ENCODE measurements around the gene TBCD.

TBCD gene

DNA sequence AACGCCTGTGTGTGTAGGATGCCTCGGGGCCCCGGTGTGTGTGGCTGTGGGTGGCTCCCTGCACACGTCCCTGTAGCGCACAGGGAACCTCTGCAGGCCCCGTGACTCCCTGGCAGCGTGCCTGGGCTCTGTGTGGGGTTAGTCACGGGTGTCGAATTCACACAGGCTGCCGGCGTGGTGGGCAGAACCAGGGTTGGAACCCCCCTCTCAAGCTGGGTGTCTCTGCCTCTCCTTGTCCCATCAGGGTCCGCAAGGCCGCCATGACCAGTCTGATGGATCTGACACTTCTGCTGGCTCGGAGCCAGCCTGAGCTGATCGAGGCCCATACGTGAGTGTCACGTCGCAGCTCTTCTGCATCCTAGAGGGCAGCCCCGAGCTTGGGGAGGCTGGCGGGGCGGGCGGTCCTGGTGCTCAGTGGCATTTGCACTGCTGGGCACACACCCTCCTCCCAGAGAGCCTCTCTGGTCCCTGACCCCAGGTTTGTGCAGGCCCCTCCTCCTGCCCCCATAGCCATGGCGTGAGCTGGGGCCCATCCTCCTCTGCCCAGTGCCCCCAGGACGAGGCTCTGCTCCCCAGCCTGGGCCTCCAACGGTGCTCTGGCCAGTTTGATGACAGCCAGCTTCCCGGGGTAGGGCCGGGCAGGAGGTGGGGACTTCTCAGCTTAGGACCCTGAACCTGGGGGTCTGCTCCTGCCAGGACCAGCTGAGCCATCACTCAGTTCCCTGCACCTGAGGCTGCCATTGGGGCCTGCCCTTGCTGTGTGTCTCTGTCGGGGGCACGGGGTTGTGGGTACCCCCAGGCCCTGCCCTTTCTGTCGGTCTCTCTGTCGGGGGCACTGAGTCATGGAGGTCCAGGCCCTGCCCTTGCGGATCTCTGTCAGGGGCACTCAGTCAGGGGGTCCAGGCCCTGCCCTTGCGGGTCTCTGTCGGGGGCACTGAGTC is 176.1 kb downstream of the TBCD start:
- no peak for DNase-seq

DNA sequence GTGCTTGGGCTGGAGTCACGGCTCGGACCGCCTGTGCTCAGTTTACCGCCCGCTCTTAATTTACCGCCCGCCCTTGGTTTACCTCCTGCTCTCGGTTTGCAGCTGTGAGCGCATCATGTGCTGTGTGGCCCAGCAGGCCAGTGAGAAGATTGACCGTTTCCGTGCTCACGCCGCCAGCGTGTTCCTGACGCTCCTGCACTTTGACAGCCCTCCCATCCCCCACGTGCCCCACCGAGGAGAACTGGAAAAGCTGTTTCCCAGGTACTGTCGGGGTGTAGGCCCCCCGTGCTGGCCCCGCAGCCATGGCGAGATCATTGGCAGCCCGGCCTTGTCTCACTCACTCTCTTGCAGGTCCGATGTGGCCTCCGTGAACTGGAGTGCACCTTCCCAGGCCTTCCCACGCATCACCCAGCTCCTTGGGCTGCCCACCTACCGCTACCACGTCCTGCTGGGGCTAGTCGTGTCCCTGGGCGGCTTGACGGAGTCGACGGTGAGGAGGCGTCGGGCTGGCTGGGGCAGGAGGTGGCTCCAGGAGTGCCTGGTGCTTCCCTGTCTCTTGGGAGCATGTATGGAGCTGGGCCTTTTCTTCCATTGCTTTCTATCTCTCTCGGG is 177.3 kb downstream of the TBCD start:
- peak; percentile 18 for DNase-seq

DNA sequence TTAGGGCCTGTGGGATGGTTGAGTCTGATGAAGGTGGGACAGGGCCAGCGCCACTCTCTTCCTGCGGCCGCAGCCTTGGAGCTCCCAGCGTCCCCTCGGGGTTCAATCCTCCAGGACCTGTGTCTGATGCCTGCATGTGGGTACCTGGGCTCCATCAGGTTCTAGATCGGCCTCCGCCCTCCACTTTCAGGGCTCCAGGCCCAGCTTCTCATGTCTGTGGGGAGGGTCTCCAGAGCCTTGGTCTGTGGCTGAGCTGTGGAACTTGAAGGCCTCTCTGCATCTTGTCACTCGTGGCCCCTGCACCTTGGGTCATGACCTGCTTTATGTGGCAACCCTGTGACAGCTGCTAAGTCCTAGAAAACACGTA is 177.8 kb downstream of the TBCD start:
- DNase-seq: peak; percentile 8

- peak; percentile 8 for DNase-seq
Observed at GRCh38 chr17:82930043-82930923, 178.4 kb downstream of the TBCD start.

- DNase-seq: peak; percentile 15
Observed at GRCh38 chr17:82930924-82931698, 179.2 kb downstream of the TBCD start.

DNA sequence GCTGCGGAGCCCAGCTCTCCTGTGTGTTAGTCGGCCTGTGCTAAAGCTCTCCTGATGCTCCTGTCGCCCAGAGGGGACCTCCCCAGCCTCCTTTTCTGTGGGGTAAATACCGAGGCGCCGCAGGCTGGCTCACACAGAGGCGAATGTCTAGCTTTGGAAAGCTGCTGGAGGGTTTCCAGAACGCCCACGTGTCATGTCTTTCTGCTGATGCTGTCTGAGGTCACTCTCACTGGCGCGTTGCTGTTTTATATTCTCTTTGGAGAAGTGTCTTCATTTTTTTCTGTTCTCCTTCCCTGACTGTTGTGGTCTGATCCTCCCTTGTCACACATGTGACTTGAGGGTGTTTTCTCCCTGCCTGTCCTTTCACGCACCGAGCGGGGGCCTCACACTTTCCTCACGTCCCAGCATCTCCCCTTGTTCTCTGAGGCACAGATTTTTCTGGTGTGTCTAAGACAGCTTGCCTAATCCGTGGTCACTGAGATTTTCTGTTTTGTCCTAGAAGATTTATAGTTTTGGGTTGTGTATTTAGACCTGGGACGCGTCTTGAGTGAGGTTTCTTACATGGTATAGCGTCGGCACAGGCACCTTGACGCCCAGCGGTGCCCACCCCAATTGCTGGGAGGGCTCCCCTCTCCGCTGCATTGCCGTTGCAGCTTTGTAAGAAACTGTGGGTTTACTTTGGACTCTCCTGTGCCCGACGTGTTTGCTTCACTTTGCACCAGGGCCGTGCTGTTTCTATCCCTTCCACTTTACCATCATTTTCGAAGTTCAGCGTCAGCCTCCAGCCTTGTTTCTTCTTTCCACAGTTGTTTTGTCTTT is 180.0 kb downstream of the TBCD start:
- peak; percentile 66 for DNase-seq

DNA sequence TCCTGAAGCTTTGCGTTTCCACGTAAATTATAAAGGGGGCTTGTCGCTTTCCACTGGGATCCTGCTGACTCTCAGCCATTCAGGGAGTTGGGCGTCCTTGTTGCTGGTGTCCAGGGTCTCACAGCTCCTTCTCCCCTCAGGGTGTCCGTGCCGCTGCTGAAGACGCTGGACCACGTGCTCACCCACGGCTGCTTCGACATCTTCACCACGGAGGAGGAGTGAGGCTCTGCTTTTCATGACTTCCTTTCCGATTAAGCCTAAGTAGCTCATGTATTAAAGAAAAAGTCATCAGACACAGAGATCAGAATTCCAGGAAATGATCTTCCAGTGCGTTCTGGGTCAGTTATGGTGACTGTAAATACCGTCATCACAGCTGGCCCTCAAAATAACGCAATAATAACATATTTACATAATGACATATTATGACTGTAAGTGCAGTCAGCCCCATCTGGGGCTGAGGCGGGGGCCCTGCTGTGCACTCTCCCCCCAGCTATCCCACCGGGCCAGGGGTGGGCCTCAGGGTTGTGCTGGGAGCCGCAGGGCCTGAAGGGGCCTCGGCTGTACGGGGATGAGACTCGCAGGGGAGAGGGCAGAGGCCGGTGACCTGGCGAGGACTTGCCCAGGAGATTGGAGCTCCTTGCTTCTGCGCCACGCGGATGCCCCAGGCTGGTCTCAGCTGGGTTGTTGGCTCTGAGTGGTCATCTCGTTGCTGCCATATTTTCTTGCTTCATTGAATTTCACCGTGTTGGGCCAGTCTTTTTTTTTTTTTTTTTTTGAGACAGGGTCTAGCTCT is 180.8 kb downstream of the TBCD start:
- DNase-seq: peak; percentile 29

DNA sequence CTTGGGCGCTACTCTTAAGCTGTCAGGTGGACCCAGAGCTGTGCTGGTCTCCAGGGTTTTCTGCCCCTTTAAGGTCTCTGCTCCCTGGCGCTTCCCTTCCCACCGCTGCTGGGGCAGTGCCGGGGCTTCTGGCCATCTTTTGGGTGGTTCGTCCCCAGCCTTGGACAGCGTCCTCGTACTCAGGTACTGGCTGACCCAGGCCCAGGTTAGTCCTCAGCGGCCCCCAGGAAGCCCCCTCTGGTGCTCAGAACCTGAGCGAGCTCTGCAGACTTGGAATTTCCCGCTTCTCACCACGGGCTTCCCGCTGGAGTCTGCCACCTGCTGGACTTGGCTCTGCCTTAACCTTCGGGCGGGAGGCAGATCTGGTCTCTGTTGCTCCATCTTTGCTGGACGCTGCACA is 182.0 kb downstream of the TBCD start:
- peak; percentile 13 for DNase-seq

DNA sequence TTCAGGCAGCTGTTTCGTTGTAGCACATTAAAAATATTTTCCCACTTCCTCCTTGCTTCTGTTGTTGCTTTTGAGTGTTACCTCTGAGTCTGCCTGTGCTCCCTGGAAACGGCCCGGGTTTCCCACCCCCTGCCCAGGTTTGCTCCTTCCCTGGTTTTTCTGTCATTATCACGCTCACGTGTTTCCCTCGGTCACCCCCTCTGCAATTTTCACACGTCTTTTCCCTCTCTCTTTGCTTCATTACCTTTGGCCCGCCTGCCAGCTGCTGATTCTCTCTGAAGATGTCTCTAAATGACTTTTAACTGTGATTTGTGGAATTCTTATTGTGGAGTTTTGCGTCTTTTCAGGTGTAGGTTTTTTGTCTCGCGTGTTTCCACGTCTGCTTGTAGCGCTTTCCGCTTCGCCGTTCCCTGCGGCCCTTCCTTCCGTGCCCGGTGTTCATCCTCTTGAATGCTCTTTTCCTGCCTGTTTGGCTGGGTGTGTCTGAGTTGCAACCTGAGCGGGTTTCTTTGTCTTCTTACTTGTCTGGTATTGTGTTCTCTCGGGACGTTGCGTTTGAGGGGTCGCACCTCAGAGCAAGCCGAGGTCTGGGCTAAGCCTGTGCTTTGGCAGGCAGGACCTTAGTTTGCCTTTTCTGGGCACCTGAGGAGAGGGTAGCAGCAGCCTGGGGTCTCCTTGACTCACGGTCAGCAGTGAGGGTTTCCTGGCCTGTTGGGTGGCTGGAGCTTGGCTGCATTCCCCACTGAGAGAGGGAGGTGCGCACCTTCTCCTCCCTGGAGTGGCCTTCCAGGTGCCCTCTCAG is 184.3 kb downstream of the TBCD start:
- DNase-seq: peak; percentile 4

GRCh38 chr17:82936768-82937171 is 184.9 kb downstream of the TBCD start:
- peak; percentile 13 for DNase-seq

DNA sequence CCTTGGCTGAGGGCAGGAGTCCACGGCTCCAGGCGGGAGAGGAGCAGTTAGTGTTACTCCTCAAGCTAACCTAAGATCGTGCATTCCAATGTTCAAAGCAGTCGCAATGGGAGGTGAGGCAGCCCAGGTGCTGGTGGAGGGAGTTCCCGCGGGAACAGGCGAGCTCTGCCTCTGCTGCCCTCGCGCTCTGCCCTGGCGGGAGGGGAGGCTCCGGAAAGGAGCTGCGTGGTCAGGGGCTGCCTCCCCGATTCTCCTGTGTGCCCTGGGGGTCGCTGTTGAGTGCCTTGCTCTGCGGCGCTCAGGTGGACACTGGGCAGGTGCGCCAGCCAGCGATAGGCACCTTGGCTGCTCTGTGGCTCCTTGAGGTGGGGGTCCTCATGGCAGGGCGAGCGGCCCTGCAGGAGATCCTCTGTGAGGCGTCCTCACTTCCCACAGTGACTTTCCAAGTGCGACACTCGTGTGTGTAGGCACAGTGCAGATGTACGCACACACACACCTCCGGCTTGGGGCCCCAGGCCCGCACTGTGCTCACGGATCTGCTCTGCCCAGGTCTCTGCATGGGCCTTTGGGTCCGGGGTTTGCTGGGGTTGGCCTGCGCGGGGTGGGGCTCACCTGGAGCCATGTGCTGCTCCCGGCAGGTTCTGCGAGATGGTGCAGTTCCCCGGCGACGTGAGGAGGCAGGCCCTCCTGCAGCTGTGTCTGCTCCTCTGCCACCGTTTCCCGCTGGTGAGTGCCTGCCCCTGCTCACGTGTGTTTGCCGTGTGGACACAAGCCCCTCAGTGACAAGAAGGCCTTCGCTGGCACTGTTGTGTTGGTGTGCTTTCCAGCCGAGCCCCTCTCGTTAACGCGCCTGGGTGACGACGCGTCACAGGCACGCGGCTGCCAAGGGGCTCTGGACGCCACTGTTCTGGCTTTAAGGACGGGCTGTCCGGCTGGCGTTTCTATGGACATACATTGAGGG is 185.8 kb downstream of the TBCD start:
- peak; percentile 17 for DNase-seq

GRCh38 chr17:82938486-82938872 is 186.6 kb downstream of the TBCD start:
- peak; percentile 7 for DNase-seq

- peak; percentile 14 for DNase-seq
Observed at GRCh38 chr17:82938873-82939620, 187.2 kb downstream of the TBCD start.

DNA sequence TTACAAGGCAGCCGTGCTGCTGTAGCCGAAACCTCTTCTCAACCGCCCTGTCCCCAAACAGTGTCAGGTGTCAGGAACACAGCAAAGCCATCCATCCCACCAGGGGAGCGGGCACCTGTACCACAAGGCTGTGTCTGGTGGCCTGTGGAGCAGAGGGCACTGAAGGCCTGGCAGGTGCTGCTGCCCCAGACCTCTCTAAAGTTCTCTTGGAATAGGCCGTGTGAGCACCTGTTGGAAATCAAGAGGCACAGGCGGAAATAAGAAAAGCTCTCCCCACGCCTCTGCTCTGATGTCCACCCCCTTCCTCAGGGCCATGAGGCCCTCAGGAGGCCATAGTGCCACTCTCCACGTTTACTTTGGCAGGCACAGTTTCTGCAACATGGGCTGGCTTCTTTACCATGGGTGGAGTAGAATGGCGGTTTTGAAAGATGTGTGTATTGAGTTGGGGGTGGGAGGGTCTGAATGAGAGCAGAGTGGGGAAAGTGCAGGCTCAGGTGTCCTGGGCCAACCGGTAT is 187.8 kb downstream of the TBCD start:
- no peak for DNase-seq

DNA sequence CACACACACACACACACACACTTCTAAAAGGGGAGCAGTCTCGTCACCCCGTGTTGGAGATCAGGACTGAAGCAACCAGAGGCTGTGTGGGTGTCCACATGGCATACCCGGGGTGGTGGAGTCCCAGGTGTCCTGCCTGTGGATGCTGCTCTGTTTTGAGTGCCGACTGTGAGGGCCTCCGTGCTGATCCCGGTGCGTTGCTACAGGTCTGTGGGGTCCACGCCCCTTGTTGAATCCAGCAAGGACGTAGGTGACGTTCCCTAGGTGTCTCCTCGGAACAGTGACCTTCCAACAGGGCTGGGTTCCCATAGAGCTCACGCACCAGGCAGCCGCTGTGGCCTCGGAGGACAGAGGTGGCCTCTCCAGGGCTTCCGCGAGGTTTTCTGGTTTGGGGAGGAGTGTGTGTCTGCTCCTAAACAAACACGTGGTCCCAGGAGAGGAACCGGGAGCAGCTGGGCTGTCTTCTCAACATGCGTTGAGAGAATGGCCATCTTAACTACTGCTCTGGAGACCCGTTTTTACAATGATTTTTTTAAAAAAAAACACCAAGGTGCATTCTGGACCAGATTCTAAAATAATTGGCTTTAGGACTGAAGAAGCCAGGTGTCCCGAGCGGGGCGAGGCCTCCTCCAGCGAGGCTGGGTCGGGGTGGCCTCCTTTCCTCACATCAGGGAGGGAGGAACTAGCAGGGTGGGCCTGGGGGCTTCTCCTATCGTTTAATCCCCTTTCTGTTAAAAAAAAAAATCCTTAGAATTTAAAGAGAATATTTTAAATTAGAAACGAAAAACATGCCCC is 188.6 kb downstream of the TBCD start:
- DNase-seq: peak; percentile 18
